ENCODE measurements around the gene PRSS36. TPM values are rescaled to one million over a fixed set of nuclear protein-coding genes. Genes with fewer than 3 reads are reported as not detected.
"Not testable (repeated sequence)": the region's sequence is repeated elsewhere in the genome, so short reads cannot be mapped to it uniquely, and the experiment has no call there.

The PRSS36 gene
- polyA plus RNA-seq, 1 donor: 2.0 TPM

DNA sequence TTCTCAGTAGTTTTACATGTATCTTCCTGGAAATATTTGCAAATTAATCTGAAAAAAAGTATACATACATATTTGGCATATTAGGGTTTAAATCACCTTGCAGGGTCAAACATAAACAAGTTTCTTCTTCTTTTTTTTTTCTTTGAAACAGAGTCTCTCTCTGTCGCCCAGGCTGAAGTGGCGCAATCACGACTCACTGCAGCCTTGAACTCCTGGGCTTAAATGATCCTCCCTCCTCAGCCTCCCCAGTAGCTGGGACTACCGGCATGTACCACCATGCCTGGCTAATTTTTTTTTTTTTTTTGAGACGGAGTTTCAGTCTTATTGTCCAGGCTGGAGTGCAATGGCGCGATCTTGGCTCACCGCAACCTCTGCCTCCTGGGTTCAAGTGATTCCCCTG lies 17.4 kb upstream of the PRSS36 start:
- Histone ChIP-seq H3K9me3 (ENCODE audit: control insufficient read depth, low read depth, low read length) (no peaks in the 10 kb centered on the region), H3K36me3 (ENCODE audit: control insufficient read depth, insufficient read depth, low read length) (no peaks in the 10 kb centered on the region), H3K27me3 (ENCODE audit: control insufficient read depth, insufficient read depth, low read length) (no peaks in the 10 kb centered on the region), H3K4me3 (ENCODE audit: low read length) (no peak overlapping the region), H3K27ac (ENCODE audit: low read length) (no peak overlapping the region), H3K4me1 (ENCODE audit: control insufficient read depth, insufficient read depth, low read length) (peaks cover 5% of the 10 kb centered on the region)
- WGBS (ENCODE audit: insufficient coverage, low lambda C conversion rate): no CpG with 5 or more reads among the region's 8 CpGs
- DNase-seq: no peak

DNA sequence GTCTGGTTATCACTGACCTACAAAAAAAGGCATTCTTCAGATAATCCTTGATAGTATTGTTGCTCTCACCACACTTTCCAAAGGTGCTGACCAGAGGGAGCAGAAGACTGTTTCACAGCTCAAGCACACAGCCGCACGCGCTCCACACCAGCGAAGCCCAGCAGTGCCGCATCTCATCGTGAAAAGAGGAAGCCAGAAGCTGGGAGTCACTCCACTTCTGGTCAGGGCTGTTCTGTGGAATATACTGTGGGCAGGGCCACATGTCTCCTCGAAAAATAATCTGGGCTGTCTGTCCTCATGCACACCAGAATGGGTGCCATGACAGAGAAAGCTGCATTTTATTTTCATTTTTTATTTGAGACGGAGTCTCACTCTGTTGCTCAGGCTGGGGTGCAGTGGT lies 7.3 kb upstream of the PRSS36 start:
- Histone ChIP-seq H3K27me3 (ENCODE audit: control insufficient read depth, insufficient read depth, low read length) (peaks cover 2% of the 10 kb centered on the region), H3K36me3 (ENCODE audit: control insufficient read depth, insufficient read depth, low read length) (no peaks in the 10 kb centered on the region), H3K9me3 (ENCODE audit: control insufficient read depth, low read depth, low read length) (no peaks in the 10 kb centered on the region), H3K27ac (ENCODE audit: low read length) (no peak overlapping the region), H3K4me1 (ENCODE audit: control insufficient read depth, insufficient read depth, low read length) (no peaks in the 10 kb centered on the region), H3K4me3 (ENCODE audit: low read length) (no peak overlapping the region)
- no peak for DNase-seq
- no CpG with 5 or more reads among the region's 8 CpGs for WGBS (ENCODE audit: insufficient coverage, low lambda C conversion rate)

DNA sequence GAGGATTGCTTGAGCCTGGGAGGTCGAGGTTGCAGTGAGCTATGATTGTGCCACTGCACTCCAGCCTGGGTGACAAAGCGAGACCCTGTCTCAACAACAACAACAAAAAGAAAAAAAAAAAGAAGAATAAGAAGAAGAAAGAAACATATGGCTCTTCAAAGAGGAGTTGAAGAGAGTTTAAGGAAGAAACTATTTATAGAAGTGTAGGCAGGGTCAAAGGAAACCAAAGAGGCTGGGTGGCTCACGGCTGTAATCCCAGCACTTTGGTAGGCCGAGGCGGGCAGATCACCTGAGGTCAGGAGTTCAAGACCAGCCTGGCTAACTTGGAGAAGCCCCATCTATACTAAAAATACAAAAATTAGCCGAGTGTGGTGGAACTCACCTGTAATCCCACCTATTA lies 1.1 kb upstream of the PRSS36 start:
- H3K4me1 ChIP-seq (ENCODE audit: control insufficient read depth, insufficient read depth, low read length); H3K9me3 ChIP-seq (ENCODE audit: control insufficient read depth, low read depth, low read length); DNase-seq; H3K4me3 ChIP-seq (ENCODE audit: low read length); H3K36me3 ChIP-seq (ENCODE audit: control insufficient read depth, insufficient read depth, low read length); H3K27ac ChIP-seq (ENCODE audit: low read length): not testable (repeated sequence)
- peaks cover 13% of the 10 kb centered on the region for H3K27me3 ChIP-seq (ENCODE audit: control insufficient read depth, insufficient read depth, low read length)
- 70% methylated on average over 2 of the region's 6 CpGs for WGBS (ENCODE audit: insufficient coverage, low lambda C conversion rate)

DNA sequence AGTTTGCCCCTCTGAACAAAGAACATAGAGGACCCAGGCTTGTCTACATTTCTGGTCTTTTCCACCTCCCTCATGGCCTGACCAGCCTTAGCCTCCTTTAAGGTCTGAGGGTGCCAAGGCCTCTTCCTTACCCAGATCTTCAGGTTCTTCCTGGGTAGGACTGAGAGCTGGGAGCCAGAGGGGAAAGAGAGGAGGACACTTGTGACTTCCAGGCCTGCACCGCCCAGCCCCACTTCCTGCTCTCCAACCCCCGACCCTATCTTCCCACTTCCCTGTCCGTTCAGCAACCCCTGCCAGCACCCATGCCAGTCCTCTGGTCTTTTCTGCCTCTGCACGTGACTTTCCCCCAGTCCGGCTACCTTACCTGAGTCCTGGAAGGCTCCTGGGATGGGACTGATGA lies 534 bp downstream of the PRSS36 start:
- H3K36me3 ChIP-seq (ENCODE audit: control insufficient read depth, insufficient read depth, low read length): no peaks in the 10 kb centered on the region
- H3K27me3 ChIP-seq (ENCODE audit: control insufficient read depth, insufficient read depth, low read length): peaks cover 17% of the 10 kb centered on the region
- H3K4me3 ChIP-seq (ENCODE audit: low read length): no peak overlapping the region
- no peaks in the 10 kb centered on the region for H3K9me3 ChIP-seq (ENCODE audit: control insufficient read depth, low read depth, low read length)
- no CpG with 5 or more reads among the region's 5 CpGs for WGBS (ENCODE audit: insufficient coverage, low lambda C conversion rate)
- H3K27ac ChIP-seq (ENCODE audit: low read length): no peak overlapping the region
- DNase-seq: no peak
- peaks cover 8% of the 10 kb centered on the region for H3K4me1 ChIP-seq (ENCODE audit: control insufficient read depth, insufficient read depth, low read length)

DNA sequence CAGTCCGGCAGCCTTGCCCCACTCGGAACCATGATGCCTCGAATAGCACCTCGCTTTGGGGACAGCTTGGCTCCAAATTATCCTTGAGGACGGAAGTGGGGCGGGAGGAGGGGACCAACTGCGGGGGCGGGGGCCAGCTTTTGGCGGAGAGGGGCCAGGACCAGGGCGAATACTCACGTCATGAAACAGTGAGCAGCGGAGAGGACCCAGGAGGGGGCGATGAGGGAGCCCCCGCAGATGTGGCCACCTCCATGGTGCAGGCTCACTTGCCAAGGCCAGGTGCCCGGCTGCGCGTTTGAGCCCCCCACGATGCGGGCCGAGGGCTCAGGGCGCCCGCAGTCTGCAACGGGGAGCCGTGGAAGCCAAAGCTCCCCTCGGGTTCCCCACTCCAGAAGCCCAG lies 970 bp downstream of the PRSS36 start:
- Histone ChIP-seq H3K27me3 (ENCODE audit: control insufficient read depth, insufficient read depth, low read length) (peaks cover 17% of the 10 kb centered on the region), H3K36me3 (ENCODE audit: control insufficient read depth, insufficient read depth, low read length) (no peaks in the 10 kb centered on the region), H3K4me3 (ENCODE audit: low read length) (no peak overlapping the region), H3K9me3 (ENCODE audit: control insufficient read depth, low read depth, low read length) (no peaks in the 10 kb centered on the region), H3K27ac (ENCODE audit: low read length) (no peak overlapping the region), H3K4me1 (ENCODE audit: control insufficient read depth, insufficient read depth, low read length) (peaks cover 8% of the 10 kb centered on the region)
- DNase-seq: no peak
- no CpG with 5 or more reads among the region's 25 CpGs for WGBS (ENCODE audit: insufficient coverage, low lambda C conversion rate)

DNA sequence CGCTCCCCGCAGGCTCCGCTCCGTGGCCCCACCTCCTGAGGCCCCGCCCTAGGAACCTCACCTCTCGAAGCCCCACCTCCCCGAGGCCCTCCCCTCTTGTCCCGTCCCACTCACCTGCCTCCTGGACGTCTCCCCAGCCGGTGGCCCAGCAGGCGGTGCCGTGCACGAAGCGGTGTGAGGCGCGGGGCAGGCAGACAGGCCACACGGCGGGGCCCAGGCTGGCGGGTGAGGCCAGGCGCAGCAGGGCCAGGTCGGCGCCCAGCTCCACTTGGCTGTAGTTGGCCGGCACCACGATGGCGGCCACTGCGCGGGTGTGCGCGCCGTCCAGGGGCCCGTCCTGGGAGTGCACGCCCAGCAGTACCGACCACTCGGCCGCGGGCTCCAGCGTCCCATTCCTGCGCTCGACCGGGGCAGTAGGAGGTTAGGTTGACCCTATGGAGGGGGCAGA lies 1.6 kb downstream of the PRSS36 start:
- Histone ChIP-seq H3K4me3 (ENCODE audit: low read length) (no peak overlapping the region), H3K27me3 (ENCODE audit: control insufficient read depth, insufficient read depth, low read length) (peaks cover 17% of the 10 kb centered on the region), H3K36me3 (ENCODE audit: control insufficient read depth, insufficient read depth, low read length) (no peaks in the 10 kb centered on the region), H3K9me3 (ENCODE audit: control insufficient read depth, low read depth, low read length) (peaks cover under 1% of the 10 kb centered on the region), H3K27ac (ENCODE audit: low read length) (no peak overlapping the region), H3K4me1 (ENCODE audit: control insufficient read depth, insufficient read depth, low read length) (peaks cover 8% of the 10 kb centered on the region)
- peak; percentile 63 to 82 for DNase-seq
- no CpG with 5 or more reads among the region's 40 CpGs for WGBS (ENCODE audit: insufficient coverage, low lambda C conversion rate)

DNA sequence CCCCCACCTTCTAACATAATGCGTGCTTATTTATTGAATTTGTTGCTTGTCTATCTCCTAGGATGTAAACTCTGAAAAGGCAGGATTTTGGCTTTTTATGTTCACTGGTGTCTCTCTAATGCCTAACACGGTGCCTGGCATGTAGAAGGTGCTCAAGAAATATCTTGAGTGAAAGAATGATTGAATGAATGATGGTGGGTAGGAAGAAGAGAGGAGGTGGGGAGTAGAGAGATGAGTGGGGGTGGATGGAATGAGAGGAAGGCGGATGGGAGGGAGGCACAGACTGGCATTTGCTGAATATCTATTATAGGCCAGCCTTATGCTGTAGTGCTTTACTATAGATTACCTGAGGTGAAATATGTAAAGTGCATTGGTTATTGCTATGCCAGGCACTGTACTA lies 2.3 kb downstream of the PRSS36 start:
- 100% methylated on average over 1 of the region's 3 CpGs for WGBS (ENCODE audit: insufficient coverage, low lambda C conversion rate)

DNA sequence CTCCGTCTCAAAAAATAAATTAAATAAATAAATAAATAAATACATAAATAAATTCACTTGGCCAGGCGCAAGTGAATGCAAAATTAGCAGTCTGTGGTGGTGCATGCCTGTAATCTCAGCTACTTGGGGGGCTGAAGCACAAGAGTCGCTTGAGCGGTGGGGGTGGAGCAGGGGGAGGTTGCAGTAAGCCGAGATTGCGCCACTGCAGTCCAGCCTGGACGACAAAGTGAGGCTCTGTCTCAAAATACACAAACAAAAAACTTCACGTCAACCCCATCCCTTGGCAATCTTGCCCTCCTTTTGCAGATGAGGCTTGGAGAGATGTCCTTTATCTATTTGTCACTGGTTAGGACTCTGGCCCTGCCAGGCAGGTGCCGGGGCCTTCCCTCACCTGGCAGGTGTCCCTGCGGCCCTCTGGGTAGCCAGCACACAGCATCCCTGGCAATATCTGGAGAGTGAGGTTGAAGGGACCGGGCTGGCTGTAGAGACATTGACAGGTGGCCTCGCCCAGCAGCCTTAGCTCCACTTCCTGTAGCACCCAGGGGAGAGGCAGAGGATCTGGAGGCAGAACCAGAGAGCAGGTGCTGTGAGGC lies 4.4 kb downstream of the PRSS36 start:
- Histone ChIP-seq H3K36me3 (ENCODE audit: control insufficient read depth, insufficient read depth, low read length) (no peaks in the 10 kb centered on the region), H3K9me3 (ENCODE audit: control insufficient read depth, low read depth, low read length) (peaks cover 6% of the 10 kb centered on the region), H3K4me1 (ENCODE audit: control insufficient read depth, insufficient read depth, low read length) (peaks cover 24% of the 10 kb centered on the region), H3K27ac (ENCODE audit: low read length) (no peak overlapping the region), H3K4me3 (ENCODE audit: low read length) (no peak overlapping the region), H3K27me3 (ENCODE audit: control insufficient read depth, insufficient read depth, low read length) (peaks cover 17% of the 10 kb centered on the region)
- no peak for DNase-seq
- WGBS (ENCODE audit: insufficient coverage, low lambda C conversion rate): 80% methylated on average over 1 of the region's 12 CpGs

More for the DNA sequence above, 2.3 kb downstream of the PRSS36 start:
- H3K27me3 ChIP-seq (ENCODE audit: control insufficient read depth, insufficient read depth, low read length): peaks cover 17% of the 10 kb centered on the region
- no peak for DNase-seq
- no peak overlapping the region for H3K27ac ChIP-seq (ENCODE audit: low read length)
- peaks cover 6% of the 10 kb centered on the region for H3K9me3 ChIP-seq (ENCODE audit: control insufficient read depth, low read depth, low read length)
- no peak overlapping the region for H3K4me3 ChIP-seq (ENCODE audit: low read length)
- H3K36me3 ChIP-seq (ENCODE audit: control insufficient read depth, insufficient read depth, low read length): no peaks in the 10 kb centered on the region
- H3K4me1 ChIP-seq (ENCODE audit: control insufficient read depth, insufficient read depth, low read length): peaks cover 11% of the 10 kb centered on the region

DNA sequence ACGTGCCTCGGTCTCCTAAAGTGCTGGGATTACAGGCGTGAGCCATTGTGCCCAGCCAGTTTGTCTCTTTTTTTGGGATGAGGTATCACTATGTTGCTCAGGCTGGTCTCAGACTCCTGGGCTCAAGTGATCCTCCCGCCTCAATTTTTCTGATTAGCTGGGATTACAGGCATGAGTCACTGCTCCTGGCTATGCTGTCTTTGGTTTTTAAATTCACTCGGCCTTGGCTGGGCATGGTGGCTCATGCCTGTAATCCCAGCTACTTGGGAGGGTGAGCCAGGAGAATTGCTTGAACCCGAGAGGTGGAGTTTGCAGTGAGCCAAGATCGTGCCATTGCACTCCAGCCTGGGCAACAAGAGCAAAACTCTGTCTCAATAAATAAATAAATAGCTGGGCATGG lies 5.4 kb downstream of the PRSS36 start:
- H3K4me3 ChIP-seq (ENCODE audit: low read length); H3K36me3 ChIP-seq (ENCODE audit: control insufficient read depth, insufficient read depth, low read length); H3K9me3 ChIP-seq (ENCODE audit: control insufficient read depth, low read depth, low read length); H3K27ac ChIP-seq (ENCODE audit: low read length); DNase-seq: not testable (repeated sequence)
- 100% methylated on average over 1 of the region's 7 CpGs for WGBS (ENCODE audit: insufficient coverage, low lambda C conversion rate)
- Histone ChIP-seq H3K27me3 (ENCODE audit: control insufficient read depth, insufficient read depth, low read length) (peaks cover 17% of the 10 kb centered on the region), H3K4me1 (ENCODE audit: control insufficient read depth, insufficient read depth, low read length) (peaks cover 24% of the 10 kb centered on the region)

DNA sequence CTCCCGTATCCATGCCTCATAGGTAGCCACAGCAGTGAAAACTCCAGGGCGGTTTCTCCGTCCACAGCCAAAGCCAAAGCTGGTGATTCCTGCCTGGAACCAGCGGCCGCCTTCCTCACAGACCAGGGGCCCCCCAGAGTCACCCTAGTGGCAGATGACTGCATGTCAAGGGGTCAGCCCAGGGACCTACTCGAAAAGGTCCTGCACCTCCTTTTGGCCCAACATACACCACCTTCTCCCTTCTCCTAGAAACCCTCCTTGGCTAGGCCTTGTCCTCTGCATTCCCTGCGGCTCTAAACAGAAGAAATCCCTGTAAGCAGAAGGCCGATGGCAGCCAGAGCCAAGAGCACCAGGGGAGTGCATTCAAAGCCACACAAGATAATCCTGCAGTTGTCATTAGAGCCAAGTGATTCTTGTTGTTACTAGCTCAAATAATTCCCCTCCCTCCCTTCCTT lies 6.1 kb downstream of the PRSS36 start:
- 86% methylated on average over 1 of the region's 8 CpGs for WGBS (ENCODE audit: insufficient coverage, low lambda C conversion rate)
- DNase-seq: no peak
- H3K4me1 ChIP-seq (ENCODE audit: control insufficient read depth, insufficient read depth, low read length): peaks cover 31% of the 10 kb centered on the region

DNA sequence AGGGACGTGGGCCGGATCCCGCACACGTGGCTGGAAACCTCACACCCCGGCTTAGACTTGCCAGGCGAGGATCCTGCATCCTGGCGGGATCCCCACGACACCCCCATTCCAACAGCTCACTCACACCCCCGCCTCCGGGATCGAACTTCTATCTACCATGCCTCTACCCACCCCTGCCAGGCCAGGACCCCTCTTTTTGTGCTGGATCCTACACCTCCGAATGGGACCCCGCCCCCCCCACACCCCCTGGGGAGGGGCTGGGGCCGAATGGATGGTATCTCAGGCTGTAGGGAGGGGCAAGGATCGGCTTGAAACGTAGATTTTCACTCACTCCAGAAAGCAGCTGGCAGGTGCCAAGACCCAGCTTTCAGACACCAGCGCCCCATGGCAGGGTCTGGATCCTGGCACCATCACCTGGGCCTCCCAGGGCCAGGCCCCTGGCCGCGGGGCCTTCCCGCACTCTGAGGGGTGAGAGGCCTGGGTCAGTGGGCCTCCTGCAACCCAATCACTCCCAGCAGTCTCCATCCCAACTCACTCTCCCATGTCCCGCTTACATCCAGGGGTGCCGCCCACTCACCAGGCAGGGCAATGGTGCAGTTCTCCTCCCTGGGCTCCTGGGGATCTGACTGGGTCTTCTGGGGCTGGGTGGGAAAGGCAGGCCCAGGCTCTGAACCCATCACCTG lies 6.7 kb downstream of the PRSS36 start:
- H3K27me3 ChIP-seq (ENCODE audit: control insufficient read depth, insufficient read depth, low read length): peaks cover 14% of the 10 kb centered on the region
- peaks cover 37% of the 10 kb centered on the region for H3K4me1 ChIP-seq (ENCODE audit: control insufficient read depth, insufficient read depth, low read length)
- no CpG with 5 or more reads among the region's 22 CpGs for WGBS (ENCODE audit: insufficient coverage, low lambda C conversion rate)
- H3K27ac ChIP-seq (ENCODE audit: low read length): no peak overlapping the region
- H3K36me3 ChIP-seq (ENCODE audit: control insufficient read depth, insufficient read depth, low read length): no peaks in the 10 kb centered on the region
- no peak overlapping the region for H3K4me3 ChIP-seq (ENCODE audit: low read length)
- peaks cover 6% of the 10 kb centered on the region for H3K9me3 ChIP-seq (ENCODE audit: control insufficient read depth, low read depth, low read length)
- peak in 1 of 2 donors; percentile 15 for DNase-seq

More for the DNA sequence above, 6.1 kb downstream of the PRSS36 start:
- Histone ChIP-seq H3K9me3 (ENCODE audit: control insufficient read depth, low read depth, low read length) (peaks cover 6% of the 10 kb centered on the region), H3K27me3 (ENCODE audit: control insufficient read depth, insufficient read depth, low read length) (peaks cover 17% of the 10 kb centered on the region), H3K4me3 (ENCODE audit: low read length) (no peak overlapping the region), H3K27ac (ENCODE audit: low read length) (no peak overlapping the region), H3K36me3 (ENCODE audit: control insufficient read depth, insufficient read depth, low read length) (no peaks in the 10 kb centered on the region)

All from large intestine (tissue), 3 donors.